HFFc6 (cell line): Measurements from ENCODE around the gene OXLD1. TPM values are rescaled to one million over a fixed set of nuclear protein-coding genes. Genes with fewer than 3 reads are reported as not detected.
A peak's percentile ranks its signal among the peaks of the same experiment; 100 is the strongest.

ENCODE experiments used
- DNase-seq: peaks from one replicate; pipeline ENCODE4 v3.0.0-alpha.2; 2018
- H3K27ac Mint-ChIP-seq: 2 replicates; pipeline ENCODE4 v1.8.0; 2020; ENCODE audit warnings: mild to moderate bottlenecking, mixed read lengths
- H3K27me3 Mint-ChIP-seq: 2 replicates; pipeline ENCODE4 v1.8.0; 2021; ENCODE audit warnings: mild to moderate bottlenecking, moderate library complexity, mixed read lengths; ENCODE audit not compliant: insufficient read depth
- H3K36me3 Mint-ChIP-seq: 2 replicates; pipeline ENCODE4 v1.8.0; 2021; ENCODE audit warnings: low read depth, mixed read lengths
- H3K4me1 Mint-ChIP-seq: 2 replicates; pipeline ENCODE4 v1.8.0; 2020; ENCODE audit warnings: low read depth, mixed read lengths
- H3K4me3 Mint-ChIP-seq: 2 replicates; pipeline ENCODE4 v1.8.0; 2020; ENCODE audit warnings: mild to moderate bottlenecking, moderate library complexity, mixed read lengths
- H3K9me3 Mint-ChIP-seq: 2 replicates; pipeline ENCODE4 v1.8.0; 2020; ENCODE audit warnings: mild to moderate bottlenecking, mixed read lengths
- CTCF ChIP-seq: fragments of 200-600 bp; sonication (generic); IDR thresholded peaks from 2 replicates; pipeline ENCODE4 v1.5.0; 2021; ENCODE audit warnings: antibody characterized with exemption, mild to moderate bottlenecking
- total RNA-seq, 6 experiments: library from RNA; stranded (reverse); fragmentation: NEBNext Ultra II Directional; extraction: Animal tissue kit (Norgen Biotek cat#: 25700); gene quantifications; 2 replicates in 1 of 6; 3 replicates in 5 of 6; pipeline ENCODE4 v1.2.3, GENCODE V29; 2021

The OXLD1 gene
- total RNA-seq, 6 experiments from 2014 or later: 20.9 to 33.4 (median 30.9) TPM

DNA sequence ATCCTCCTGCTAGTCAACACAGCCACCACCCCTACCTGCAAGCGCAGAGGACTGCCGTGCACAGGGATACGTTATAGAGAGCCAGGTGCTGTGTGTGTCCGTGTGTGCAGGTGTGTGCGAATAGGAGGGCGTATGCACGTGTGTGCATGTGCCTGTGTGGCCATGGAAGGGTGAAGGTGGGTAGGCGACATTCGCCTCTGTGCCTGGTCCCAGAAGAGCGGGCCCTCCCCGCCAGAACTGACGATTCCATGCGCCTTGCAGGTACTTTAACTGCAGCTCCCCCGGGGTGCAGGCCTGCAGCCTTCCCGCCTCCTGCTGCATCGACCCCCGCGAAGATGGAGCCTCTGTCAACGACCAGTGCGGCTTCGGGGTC, 18.8 kb downstream of the OXLD1 start:
- TF ChIP-seq CTCF: no peak
- peaks cover 9% of the 10 kb centered on the region for H3K4me1 Mint-ChIP-seq
- no peak for DNase-seq
- H3K4me3 Mint-ChIP-seq: no peak overlapping the region
- H3K27ac Mint-ChIP-seq: no peak overlapping the region
- peaks cover 4% of the 10 kb centered on the region; the same call in 1 of the 2 replicates for H3K36me3 Mint-ChIP-seq
- H3K9me3 Mint-ChIP-seq: peaks cover 10% of the 10 kb centered on the region
- H3K27me3 Mint-ChIP-seq: peaks cover 18% of the 10 kb centered on the region

GRCh38 chr17:81646869-81647600, 19.4 kb downstream of the OXLD1 start:
- no peak for DNase-seq
- Mint-ChIP-seq H3K4me1 (peaks cover 10% of the 10 kb centered on the region), H3K4me3 (no peak overlapping the region), H3K36me3 (peaks cover 4% of the 10 kb centered on the region; the same call in 1 of the 2 replicates), H3K9me3 (peaks cover 10% of the 10 kb centered on the region), H3K27ac (no peak overlapping the region), H3K27me3 (peaks cover 18% of the 10 kb centered on the region)
- no peak for TF ChIP-seq CTCF

DNA sequence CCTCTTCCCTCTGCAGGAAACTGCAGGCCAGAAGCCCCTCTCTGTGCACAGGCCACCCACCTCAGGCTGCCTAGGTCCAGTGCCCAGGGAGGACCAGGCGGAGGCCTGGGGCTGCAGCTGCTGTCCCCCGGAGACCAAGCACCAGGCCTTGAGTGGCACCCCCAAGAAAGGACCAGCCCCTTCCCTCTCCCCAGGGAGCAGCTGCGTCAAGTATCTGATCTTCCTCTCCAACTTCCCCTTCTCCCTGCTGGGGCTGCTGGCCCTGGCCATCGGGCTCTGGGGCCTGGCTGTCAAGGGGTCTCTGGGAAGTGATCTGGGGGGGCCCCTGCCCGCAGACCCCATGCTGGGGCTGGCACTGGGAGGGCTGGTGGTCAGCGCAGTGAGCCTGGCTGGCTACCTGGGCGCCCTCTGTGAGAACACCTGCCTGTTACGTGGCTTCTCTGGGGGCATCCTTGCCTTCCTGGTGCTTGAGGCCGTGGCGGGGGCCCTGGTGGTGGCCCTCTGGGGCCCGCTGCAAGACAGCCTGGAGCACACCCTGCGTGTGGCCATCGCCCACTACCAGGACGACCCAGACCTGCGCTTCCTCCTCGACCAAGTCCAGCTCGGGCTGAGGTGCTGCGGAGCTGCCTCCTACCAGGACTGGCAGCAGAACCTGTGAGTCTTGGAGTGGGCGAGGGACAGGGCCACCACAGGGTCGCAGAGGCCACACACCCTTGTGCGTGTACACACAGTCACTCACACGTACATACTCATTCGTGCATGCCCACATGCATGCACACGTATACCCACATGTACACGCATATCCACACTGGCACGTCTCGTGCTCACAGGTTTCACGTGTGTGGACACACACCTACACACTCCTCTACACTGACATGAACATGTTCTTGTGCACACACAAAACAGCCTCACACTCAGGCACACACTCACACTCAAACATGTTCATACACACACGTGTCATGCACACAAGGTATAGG, 21.1 kb downstream of the OXLD1 start:
- TF ChIP-seq CTCF: no peak
- H3K4me1 Mint-ChIP-seq: peaks cover 13% of the 10 kb centered on the region
- DNase-seq: no peak
- H3K9me3 Mint-ChIP-seq: peaks cover 10% of the 10 kb centered on the region
- peaks cover 18% of the 10 kb centered on the region for H3K27me3 Mint-ChIP-seq
- no peak overlapping the region for H3K27ac Mint-ChIP-seq
- H3K4me3 Mint-ChIP-seq: no peak overlapping the region
- peaks cover 4% of the 10 kb centered on the region; the same call in 1 of the 2 replicates for H3K36me3 Mint-ChIP-seq

- Mint-ChIP-seq H3K36me3 (peaks cover 4% of the 10 kb centered on the region; the same call in 1 of the 2 replicates), H3K9me3 (peaks cover 10% of the 10 kb centered on the region), H3K27ac (no peak overlapping the region), H3K4me3 (no peak overlapping the region), H3K27me3 (peaks cover 12% of the 10 kb centered on the region), H3K4me1 (peaks cover 13% of the 10 kb centered on the region)
- TF ChIP-seq CTCF: no peak
- DNase-seq: no peak
Measured at GRCh38 chr17:81644496-81644895, 21.9 kb downstream of the OXLD1 start.

DNA sequence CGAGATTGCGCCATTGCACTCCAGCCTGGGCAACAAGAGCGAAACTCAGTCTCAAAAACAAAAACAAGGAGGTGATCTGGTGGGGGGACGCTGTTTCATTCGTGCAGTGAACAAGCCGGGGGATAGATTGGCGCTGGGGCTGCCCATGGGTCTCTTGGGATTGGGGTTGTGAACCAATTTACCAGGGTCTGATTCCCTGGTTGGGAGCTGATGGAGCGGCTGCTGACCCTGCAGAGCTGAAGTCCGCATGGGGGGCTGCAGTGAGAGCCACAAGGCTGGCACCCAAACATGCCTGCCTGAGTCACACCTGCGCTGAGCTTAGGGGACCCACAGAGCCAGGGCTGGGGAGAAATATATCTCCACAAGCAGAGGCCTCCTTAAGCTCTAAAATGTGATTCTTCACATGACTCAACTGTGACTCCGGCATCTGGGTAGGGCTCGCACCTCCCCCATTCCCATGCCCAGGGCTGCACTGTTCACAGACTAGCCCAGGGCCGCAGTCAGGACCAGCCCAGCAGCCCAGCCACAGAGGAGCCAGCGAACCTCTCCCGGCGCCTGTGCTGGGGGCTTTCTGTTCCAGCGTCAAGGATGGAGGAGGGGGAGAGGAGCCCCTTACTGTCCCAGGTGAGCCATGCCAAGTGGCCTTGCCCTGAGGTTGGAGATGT, 24.4 kb downstream of the OXLD1 start:
- H3K4me1 Mint-ChIP-seq: peaks cover 27% of the 10 kb centered on the region
- no peaks in the 10 kb centered on the region for H3K9me3 Mint-ChIP-seq
- H3K27ac Mint-ChIP-seq: peak overlapping the region; percentile 91
- H3K36me3 Mint-ChIP-seq: no peaks in the 10 kb centered on the region
- H3K4me3 Mint-ChIP-seq: peak overlapping the region; percentile 70
- DNase-seq: peak; percentile 81
- H3K27me3 Mint-ChIP-seq: no peaks in the 10 kb centered on the region; the same call in 1 of the 2 replicates
- no peak for TF ChIP-seq CTCF
